Liver (tissue), 9 donors: Measurements from ENCODE around the gene SIX4. TPM values are rescaled to one million over a fixed set of nuclear protein-coding genes. Genes with fewer than 3 reads are reported as not detected.

Experiments used
- DNase-seq: peaks from one replicate; pipeline ENCODE4 v3.0.0-alpha.2; 2017; ENCODE audit warnings: low spot score
- H3K27ac ChIP-seq, 2 donors: one replicate each; pipeline ENCODE4 v1.7.0; 2013; ENCODE audit warnings: inconsistent platforms in 2 of 2, low read length in 2 of 2, control low read depth in 1 of 2, low read depth in 1 of 2, mild to moderate bottlenecking in 1 of 2
- H3K27me3 ChIP-seq, 4 donors: one replicate each; pipeline versions ENCODE4 v1.6.1 to v1.7.0; 2013; ENCODE audit warnings: low read length in 3 of 4, inconsistent platforms in 1 of 4, mild to moderate bottlenecking in 1 of 4, moderate library complexity in 1 of 4; ENCODE audit not compliant: control insufficient read depth in 4 of 4, insufficient read depth in 4 of 4
- H3K36me3 ChIP-seq, 4 donors: one replicate each; pipeline versions ENCODE4 v1.6.1 to v1.7.0; 2013; ENCODE audit warnings: low read length in 3 of 4, mild to moderate bottlenecking in 3 of 4, low read depth in 1 of 4, moderate library complexity in 1 of 4; ENCODE audit not compliant: control insufficient read depth in 4 of 4, insufficient read depth in 3 of 4
- H3K4me1 ChIP-seq, 4 donors: one replicate each; pipeline versions ENCODE4 v1.6.1 to v1.7.0; 2013; ENCODE audit warnings: low read length in 3 of 4, mild to moderate bottlenecking in 3 of 4, moderate library complexity in 1 of 4; ENCODE audit not compliant: control insufficient read depth in 4 of 4, insufficient read depth in 4 of 4
- H3K4me3 ChIP-seq, 3 donors: one replicate each; pipeline versions ENCODE4 v1.6.1 to v1.7.0; 2013; ENCODE audit warnings: low read length in 3 of 3, control low read depth in 1 of 3, low read depth in 1 of 3, mild to moderate bottlenecking in 1 of 3
- H3K9ac ChIP-seq, 2 donors: one replicate each; pipeline ENCODE4 v1.7.0; 2013; ENCODE audit warnings: low read length in 2 of 2, mild to moderate bottlenecking in 2 of 2, moderate library complexity in 2 of 2, control low read depth in 1 of 2, low read depth in 1 of 2
- H3K9me3 ChIP-seq, 4 donors: one replicate each; pipeline versions ENCODE4 v1.6.1 to v1.7.0; 2013; ENCODE audit warnings: low read length in 3 of 4; ENCODE audit not compliant: control insufficient read depth in 4 of 4
- EGR1 ChIP-seq, 2 donors: IDR thresholded peaks; 2 replicates each; pipeline ENCODE4 v1.6.1; 2016 to 2018; ENCODE audit warnings: antibody characterized with exemption in 2 of 2, low read depth in 2 of 2
- FOXA1 ChIP-seq: IDR thresholded peaks from 2 replicates; pipeline ENCODE4 v1.6.1; 2016; ENCODE audit warnings: antibody characterized with exemption
- FOXA2 ChIP-seq: IDR thresholded peaks from 2 replicates; pipeline ENCODE4 v1.6.1; 2016; ENCODE audit warnings: antibody characterized with exemption
- HNF4A ChIP-seq, 2 donors: conservative IDR thresholded peaks; 2 replicates each; pipeline ENCODE4 v1.6.1; 2016; ENCODE audit warnings: antibody characterized with exemption in 2 of 2, mild to moderate bottlenecking in 2 of 2
- HNF4G ChIP-seq: IDR thresholded peaks from 2 replicates; pipeline ENCODE4 v1.6.1; 2016; ENCODE audit warnings: antibody characterized with exemption
- NR2F2 ChIP-seq: IDR thresholded peaks from 2 replicates; pipeline ENCODE4 v1.6.1; 2016; ENCODE audit warnings: antibody characterized with exemption
- RAD21 ChIP-seq, 2 donors: IDR thresholded peaks; 2 replicates each; pipeline ENCODE4 v1.6.1; 2016; ENCODE audit warnings: antibody characterized with exemption in 2 of 2, mild to moderate bottlenecking in 2 of 2
- RXRA ChIP-seq, 2 donors: IDR thresholded peaks; 2 replicates each; pipeline ENCODE4 v1.6.1; 2017 to 2018; ENCODE audit warnings: antibody characterized with exemption in 2 of 2, mild to moderate bottlenecking in 1 of 2
- SP1 ChIP-seq: IDR thresholded peaks from 2 replicates; pipeline ENCODE4 v1.6.1; 2018; ENCODE audit warnings: antibody characterized with exemption, mild to moderate bottlenecking
- TAF1 ChIP-seq: conservative IDR thresholded peaks from 2 replicates; pipeline ENCODE4 v1.6.1; 2016; ENCODE audit warnings: antibody characterized with exemption, mild to moderate bottlenecking
- WGBS: extraction: QIAGEN DNeasy Blood & Tissue Kit; methylation state at CpG from one replicate; pipeline ENCODE4 v1.1.7; 2013; 5-methylcytosine and 5-hydroxymethylcytosine counted together
- polyA plus RNA-seq, 2 donors: library from polyadenylated mRNA; stranded (reverse) in 1 of 2; unstranded in 1 of 2; fragments of 200-250 nt in 1 of 2; fragments of >200 nt in 1 of 2; fragmentation: Nextera tagmentation in 1 of 2; extraction: Ambion mirVana in 1 of 2; gene quantifications; one replicate each; pipeline versions ENCODE4 v1.2.1 to v1.2.3, GENCODE V29; 2013 to 2015
- total RNA-seq, 2 donors: library from RNA; depleted of rRNA; stranded (reverse); fragments of >200 nt; gene quantifications; one replicate each; pipeline ENCODE4 v1.2.3, GENCODE V29; 2014
- TF ChIP-seq, protein P1 (sequence below): IDR thresholded peaks from 2 replicates; pipeline ENCODE4 v1.6.1; 2016; ENCODE audit warnings: antibody characterized with exemption, mild to moderate bottlenecking
- TF ChIP-seq, protein P2 (sequence below): IDR thresholded peaks from 2 replicates; pipeline ENCODE4 v1.6.1; 2016; ENCODE audit warnings: antibody characterized with exemption
- TF ChIP-seq, protein P3 (sequence below): IDR thresholded peaks from 2 replicates; pipeline ENCODE4 v1.6.1; 2016; ENCODE audit warnings: antibody characterized with exemption
- donor health status: healthy.
- donor health status: healthy.
- donor health status: healthy.
- donor health status: healthy.
- donor health status: healthy.

Gene SIX4
- total and polyA plus RNA-seq, 4 donors: 0.08 to 0.93 (median 0.13) TPM

DNA sequence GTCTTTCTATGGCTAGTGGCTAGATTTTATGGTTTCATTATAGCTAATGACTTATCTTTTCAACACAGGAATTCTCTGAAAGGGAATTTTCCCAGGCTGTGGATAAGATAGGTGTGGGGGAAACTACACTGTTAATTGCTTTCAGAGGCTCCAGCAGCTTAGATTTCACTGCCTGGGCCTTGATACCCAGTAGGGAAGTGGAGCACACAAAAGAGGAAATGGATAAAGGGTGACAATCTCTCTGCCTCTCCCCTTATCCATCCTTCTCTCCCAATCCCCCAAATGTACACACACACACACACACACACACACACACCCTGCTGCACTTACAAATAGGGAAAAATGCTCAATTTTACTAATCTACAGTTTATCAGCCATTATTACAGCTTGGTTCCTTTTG is 19.1 kb downstream of the SIX4 start:
- Histone ChIP-seq H3K27me3 (peaks cover 0 to 2% (median 0%) of the 10 kb centered on the region in 4 donors), H3K4me1 (no peaks in the 10 kb centered on the region), H3K9ac (no peak overlapping the region), H3K27ac (no peak overlapping the region), H3K4me3 (no peak overlapping the region), H3K9me3 (peaks cover 0 to 7% (median 1%) of the 10 kb centered on the region in 4 donors), H3K36me3 (no peaks in the 10 kb centered on the region)
- no peak for DNase-seq
- TF ChIP-seq FOXA1: no peak
- TF ChIP-seq SP1: no peak
- TF ChIP-seq, protein P1, sequence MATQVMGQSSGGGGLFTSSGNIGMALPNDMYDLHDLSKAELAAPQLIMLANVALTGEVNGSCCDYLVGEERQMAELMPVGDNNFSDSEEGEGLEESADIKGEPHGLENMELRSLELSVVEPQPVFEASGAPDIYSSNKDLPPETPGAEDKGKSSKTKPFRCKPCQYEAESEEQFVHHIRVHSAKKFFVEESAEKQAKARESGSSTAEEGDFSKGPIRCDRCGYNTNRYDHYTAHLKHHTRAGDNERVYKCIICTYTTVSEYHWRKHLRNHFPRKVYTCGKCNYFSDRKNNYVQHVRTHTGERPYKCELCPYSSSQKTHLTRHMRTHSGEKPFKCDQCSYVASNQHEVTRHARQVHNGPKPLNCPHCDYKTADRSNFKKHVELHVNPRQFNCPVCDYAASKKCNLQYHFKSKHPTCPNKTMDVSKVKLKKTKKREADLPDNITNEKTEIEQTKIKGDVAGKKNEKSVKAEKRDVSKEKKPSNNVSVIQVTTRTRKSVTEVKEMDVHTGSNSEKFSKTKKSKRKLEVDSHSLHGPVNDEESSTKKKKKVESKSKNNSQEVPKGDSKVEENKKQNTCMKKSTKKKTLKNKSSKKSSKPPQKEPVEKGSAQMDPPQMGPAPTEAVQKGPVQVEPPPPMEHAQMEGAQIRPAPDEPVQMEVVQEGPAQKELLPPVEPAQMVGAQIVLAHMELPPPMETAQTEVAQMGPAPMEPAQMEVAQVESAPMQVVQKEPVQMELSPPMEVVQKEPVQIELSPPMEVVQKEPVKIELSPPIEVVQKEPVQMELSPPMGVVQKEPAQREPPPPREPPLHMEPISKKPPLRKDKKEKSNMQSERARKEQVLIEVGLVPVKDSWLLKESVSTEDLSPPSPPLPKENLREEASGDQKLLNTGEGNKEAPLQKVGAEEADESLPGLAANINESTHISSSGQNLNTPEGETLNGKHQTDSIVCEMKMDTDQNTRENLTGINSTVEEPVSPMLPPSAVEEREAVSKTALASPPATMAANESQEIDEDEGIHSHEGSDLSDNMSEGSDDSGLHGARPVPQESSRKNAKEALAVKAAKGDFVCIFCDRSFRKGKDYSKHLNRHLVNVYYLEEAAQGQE: no peak
- TF ChIP-seq NR2F2: no peak
- no peak for TF ChIP-seq HNF4G
- TF ChIP-seq FOXA2: no peak
- TF ChIP-seq RXRA (IDR thresholded peaks at IDR 0.05): no peak
- TF ChIP-seq TAF1: no peak

DNA sequence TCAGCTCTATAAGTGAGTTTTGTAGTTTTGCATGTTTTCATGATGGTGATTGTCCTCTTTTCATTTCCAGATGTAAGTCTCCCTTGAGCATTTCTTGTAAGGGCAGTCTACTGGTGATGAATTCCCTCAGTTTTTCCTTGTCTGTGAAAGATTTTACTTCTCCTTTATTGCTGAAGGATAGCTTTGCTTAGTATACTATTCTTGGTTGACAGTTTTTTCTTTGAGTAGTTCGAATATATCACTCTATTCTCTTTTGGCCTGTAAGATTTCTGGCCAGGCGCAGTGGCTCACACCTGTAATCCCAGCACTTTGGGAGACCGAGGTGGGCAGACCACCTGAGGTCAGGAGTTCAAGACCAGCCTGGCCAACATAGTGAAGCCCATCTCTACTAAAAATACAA is 23.6 kb downstream of the SIX4 start:
- Histone ChIP-seq H3K9ac (no peak overlapping the region), H3K27me3 (peaks cover 0 to 2% (median 0%) of the 10 kb centered on the region in 4 donors), H3K4me1 (no peaks in the 10 kb centered on the region), H3K27ac (no peak overlapping the region), H3K4me3 (no peak overlapping the region), H3K36me3 (no peaks in the 10 kb centered on the region), H3K9me3 (peaks cover 0 to 7% (median 2%) of the 10 kb centered on the region in 4 donors)
- DNase-seq: no peak
- WGBS: 90% methylated on average over 3 of the region's 3 CpGs
- TF ChIP-seq RAD21 (IDR thresholded peaks at IDR 0.05): no peak
- TF ChIP-seq HNF4A (conservative IDR thresholded peaks at IDR 0.05): no peak
- no peak for TF ChIP-seq EGR1 (IDR thresholded peaks at IDR 0.05; ENCODE audit: low read depth in 2 of 2)
- TF ChIP-seq NR2F2: no peak
- TF ChIP-seq, protein P1: no peak
- no peak for TF ChIP-seq TAF1
- TF ChIP-seq, protein P2, sequence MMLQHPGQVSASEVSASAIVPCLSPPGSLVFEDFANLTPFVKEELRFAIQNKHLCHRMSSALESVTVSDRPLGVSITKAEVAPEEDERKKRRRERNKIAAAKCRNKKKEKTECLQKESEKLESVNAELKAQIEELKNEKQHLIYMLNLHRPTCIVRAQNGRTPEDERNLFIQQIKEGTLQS: no peak
- TF ChIP-seq, protein P3, sequence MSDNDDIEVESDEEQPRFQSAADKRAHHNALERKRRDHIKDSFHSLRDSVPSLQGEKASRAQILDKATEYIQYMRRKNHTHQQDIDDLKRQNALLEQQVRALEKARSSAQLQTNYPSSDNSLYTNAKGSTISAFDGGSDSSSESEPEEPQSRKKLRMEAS: no peak
